Mesenchymal stem cell (in vitro differentiated cells and primary cell): ENCODE data around the gene MAGEA8.
"Not testable (repeated sequence)": the region's sequence is repeated elsewhere in the genome, so short reads cannot be mapped to it uniquely, and the experiment has no call there.

Source experiments
- DNase-seq: peaks from one replicate; pipeline ENCODE4 v3.0.0-alpha.2; 2013
- H2AFZ ChIP-seq: one replicate; pipeline ENCODE4 v1.6.1; 2013; ENCODE audit warnings: low read depth, mild to moderate bottlenecking, control low read depth, inconsistent platforms, low read length, moderate library complexity
- H2AK5ac ChIP-seq: 2 replicates; pipeline ENCODE4 v1.6.1; 2013; ENCODE audit warnings: low read length, moderate library complexity, mild to moderate bottlenecking, inconsistent platforms; ENCODE audit not compliant: severe bottlenecking
- H2BK120ac ChIP-seq: one replicate; pipeline ENCODE4 v1.6.1; 2013; ENCODE audit warnings: low read depth, mild to moderate bottlenecking, inconsistent platforms, low read length, moderate library complexity
- H2BK12ac ChIP-seq, 2 experiments: one replicate each; pipeline ENCODE4 v1.6.1; 2013; ENCODE audit warnings: inconsistent platforms in 2 of 2, low read length in 2 of 2, mild to moderate bottlenecking in 2 of 2, moderate library complexity in 2 of 2, control low read depth in 1 of 2
- H2BK15ac ChIP-seq: one replicate; pipeline ENCODE4 v1.6.1; 2013; ENCODE audit warnings: mild to moderate bottlenecking, low read depth, inconsistent platforms; ENCODE audit not compliant: poor library complexity, severe bottlenecking
- H2BK5ac ChIP-seq: 2 replicates; pipeline ENCODE4 v1.6.1; 2013; ENCODE audit warnings: low read depth, mild to moderate bottlenecking, low read length, control low read depth, inconsistent platforms; ENCODE audit not compliant: poor library complexity, severe bottlenecking
- H3K14ac ChIP-seq, 2 experiments: one replicate each; pipeline ENCODE4 v1.6.1; 2013; ENCODE audit warnings: inconsistent platforms in 2 of 2, low read length in 2 of 2, control low read depth in 1 of 2, mild to moderate bottlenecking in 1 of 2, moderate library complexity in 1 of 2
- H3K18ac ChIP-seq, 2 experiments: one replicate each; pipeline ENCODE4 v1.6.1; 2013; ENCODE audit warnings: inconsistent platforms in 2 of 2, low read length in 2 of 2, control low read depth in 1 of 2, low read depth in 1 of 2, mild to moderate bottlenecking in 1 of 2
- H3K23ac ChIP-seq, 2 experiments: one replicate each; pipeline ENCODE4 v1.6.1; 2013; ENCODE audit warnings: inconsistent platforms in 2 of 2, low read length in 2 of 2, mild to moderate bottlenecking in 2 of 2, moderate library complexity in 2 of 2, control low read depth in 1 of 2
- H3K27ac ChIP-seq: 2 replicates; pipeline ENCODE4 v1.5.1; 2013; ENCODE audit warnings: mild to moderate bottlenecking, moderate library complexity, low read length, control low read depth, inconsistent platforms; ENCODE audit not compliant: poor library complexity, severe bottlenecking
- H3K27me3 ChIP-seq, 2 experiments: 2 replicates each; pipeline versions ENCODE4 v1.6.1 to v1.7.0; 2013; ENCODE audit warnings: low read length in 2 of 2, mild to moderate bottlenecking in 2 of 2, moderate library complexity in 2 of 2, control low read depth in 1 of 2, inconsistent platforms in 1 of 2; ENCODE audit not compliant: control insufficient read depth in 1 of 2, insufficient read depth in 1 of 2
- H3K36me3 ChIP-seq, 2 experiments: 2 replicates each; pipeline versions ENCODE4 v1.6.1 to v1.7.0; 2013; ENCODE audit warnings: low read length in 2 of 2, control low read depth in 1 of 2, inconsistent platforms in 1 of 2, low read depth in 1 of 2, mild to moderate bottlenecking in 1 of 2; ENCODE audit not compliant: insufficient read depth in 2 of 2, control insufficient read depth in 1 of 2
- H3K4ac ChIP-seq, 2 experiments: one replicate each; pipeline ENCODE4 v1.6.1; 2013; ENCODE audit warnings: inconsistent platforms in 2 of 2, low read length in 2 of 2, mild to moderate bottlenecking in 2 of 2, moderate library complexity in 2 of 2, control low read depth in 1 of 2, low read depth in 1 of 2
- H3K4me1 ChIP-seq: 2 replicates; pipeline ENCODE4 v1.6.1; 2013; ENCODE audit warnings: low read depth, low read length, control low read depth; ENCODE audit not compliant: control insufficient read depth, insufficient read depth
- H3K4me2 ChIP-seq: 2 replicates; pipeline ENCODE4 v1.6.1; 2013; ENCODE audit warnings: low read length, mild to moderate bottlenecking, inconsistent platforms; ENCODE audit not compliant: poor library complexity, severe bottlenecking
- H3K4me3 ChIP-seq, 2 experiments: 2 replicates each; pipeline versions ENCODE4 v1.5.1 to v1.7.0; 2013; ENCODE audit warnings: low read length in 2 of 2, mild to moderate bottlenecking in 2 of 2, control low read depth in 1 of 2, low read depth in 1 of 2; ENCODE audit not compliant: insufficient read depth in 1 of 2
- H3K79me1 ChIP-seq: replicated peaks from 2 replicates; pipeline ENCODE4 v1.6.1; 2013; ENCODE audit warnings: mild to moderate bottlenecking, control low read depth, low read length, inconsistent platforms; ENCODE audit not compliant: poor library complexity, severe bottlenecking
- H3K9ac ChIP-seq: 2 replicates; pipeline ENCODE4 v1.7.0; 2013; ENCODE audit warnings: mild to moderate bottlenecking, low read length, moderate library complexity
- H3K9me3 ChIP-seq: 2 replicates; pipeline ENCODE4 v1.7.0; 2013; ENCODE audit warnings: mild to moderate bottlenecking, low read length; ENCODE audit not compliant: control insufficient read depth
- H4K8ac ChIP-seq: one replicate; pipeline ENCODE4 v1.6.1; 2013; ENCODE audit warnings: inconsistent platforms, mild to moderate bottlenecking, low read length, moderate library complexity
- H4K91ac ChIP-seq: one replicate; pipeline ENCODE4 v1.6.1; 2013; ENCODE audit warnings: mild to moderate bottlenecking, low read length, inconsistent platforms
- WGBS: methylation state at CpG from one replicate; pipeline ENCODE4 v1.1.7; 2013; ENCODE audit warnings: mixed read lengths; 5-methylcytosine and 5-hydroxymethylcytosine counted together

The MAGEA8 gene

GRCh38 chrX:149927964-149928258 is 46.9 kb downstream of the MAGEA8 start:
- H3K27ac ChIP-seq, H2BK5ac ChIP-seq, H3K4me1 ChIP-seq, H3K36me3 ChIP-seq, H4K91ac ChIP-seq, DNase-seq, H2AFZ ChIP-seq, H3K18ac ChIP-seq, H2BK120ac ChIP-seq, H3K4ac ChIP-seq, H3K4me2 ChIP-seq, H3K79me1 ChIP-seq, H3K9me3 ChIP-seq, H2BK15ac ChIP-seq, H4K8ac ChIP-seq, H3K4me3 ChIP-seq, H3K9ac ChIP-seq, H2AK5ac ChIP-seq, H2BK12ac ChIP-seq, H3K27me3 ChIP-seq, H3K23ac ChIP-seq, H3K14ac ChIP-seq: not testable (repeated sequence)
- whole genome bisulfite sequencing, result no CpG with 5 or more reads among the region's 1 CpG

- not testable (repeated sequence) for DNase-seq, H3K4me3 ChIP-seq, H3K18ac ChIP-seq, H2AK5ac ChIP-seq, H3K27me3 ChIP-seq, H3K23ac ChIP-seq, H3K36me3 ChIP-seq, H2BK120ac ChIP-seq, H3K4ac ChIP-seq, H3K79me1 ChIP-seq, H2BK15ac ChIP-seq, H2BK5ac ChIP-seq, H4K91ac ChIP-seq, H3K9ac ChIP-seq, H3K9me3 ChIP-seq, H2AFZ ChIP-seq, H2BK12ac ChIP-seq, H3K4me2 ChIP-seq, H3K14ac ChIP-seq, H3K27ac ChIP-seq, H3K4me1 ChIP-seq, H4K8ac ChIP-seq
- no CpG with 5 or more reads among the region's 1 CpG for WGBS
Measured at GRCh38 chrX:149928635-149929034, 47.7 kb downstream of the MAGEA8 start.

- not testable (repeated sequence) for H3K9me3 ChIP-seq, H3K27me3 ChIP-seq, H3K4me1 ChIP-seq, H3K27ac ChIP-seq, H3K9ac ChIP-seq, H3K14ac ChIP-seq, H3K18ac ChIP-seq, H2BK12ac ChIP-seq, H3K4ac ChIP-seq, DNase-seq, H3K4me3 ChIP-seq, H3K36me3 ChIP-seq, H2BK5ac ChIP-seq, H3K4me2 ChIP-seq, H3K23ac ChIP-seq, H4K8ac ChIP-seq, H2AK5ac ChIP-seq, H2BK15ac ChIP-seq, H2BK120ac ChIP-seq, H4K91ac ChIP-seq, H2AFZ ChIP-seq, H3K79me1 ChIP-seq
- no CpG with 5 or more reads among the region's 7 CpGs for WGBS
Measured at GRCh38 chrX:149929400-149929799, 48.4 kb downstream of the MAGEA8 start, which contains the start of gene HSFX4. TSS of gene HSFX4 (plus strand) at chrX:149929573. CDS start at chrX:149929645, 72 bp downstream.

GRCh38 chrX:149931355-149931754 is 50.4 kb downstream of the MAGEA8 start:
- H2BK12ac ChIP-seq, H2BK5ac ChIP-seq, H4K8ac ChIP-seq, H3K4me3 ChIP-seq, H3K18ac ChIP-seq, H3K79me1 ChIP-seq, H2AK5ac ChIP-seq, H4K91ac ChIP-seq, H3K14ac ChIP-seq, H3K23ac ChIP-seq, DNase-seq, H2AFZ ChIP-seq, H3K27me3 ChIP-seq, H3K4ac ChIP-seq, H3K4me1 ChIP-seq, H2BK15ac ChIP-seq, H2BK120ac ChIP-seq, H3K9me3 ChIP-seq, H3K4me2 ChIP-seq, H3K27ac ChIP-seq, H3K9ac ChIP-seq: not testable (repeated sequence)
- H3K36me3 ChIP-seq, result peaks cover 0 to 14% of the 10 kb centered on the region in 2 experiments
- WGBS, result no CpG with 5 or more reads among the region's 4 CpGs
